ENCODE data around the gene NFASC.

The NFASC gene

DNA sequence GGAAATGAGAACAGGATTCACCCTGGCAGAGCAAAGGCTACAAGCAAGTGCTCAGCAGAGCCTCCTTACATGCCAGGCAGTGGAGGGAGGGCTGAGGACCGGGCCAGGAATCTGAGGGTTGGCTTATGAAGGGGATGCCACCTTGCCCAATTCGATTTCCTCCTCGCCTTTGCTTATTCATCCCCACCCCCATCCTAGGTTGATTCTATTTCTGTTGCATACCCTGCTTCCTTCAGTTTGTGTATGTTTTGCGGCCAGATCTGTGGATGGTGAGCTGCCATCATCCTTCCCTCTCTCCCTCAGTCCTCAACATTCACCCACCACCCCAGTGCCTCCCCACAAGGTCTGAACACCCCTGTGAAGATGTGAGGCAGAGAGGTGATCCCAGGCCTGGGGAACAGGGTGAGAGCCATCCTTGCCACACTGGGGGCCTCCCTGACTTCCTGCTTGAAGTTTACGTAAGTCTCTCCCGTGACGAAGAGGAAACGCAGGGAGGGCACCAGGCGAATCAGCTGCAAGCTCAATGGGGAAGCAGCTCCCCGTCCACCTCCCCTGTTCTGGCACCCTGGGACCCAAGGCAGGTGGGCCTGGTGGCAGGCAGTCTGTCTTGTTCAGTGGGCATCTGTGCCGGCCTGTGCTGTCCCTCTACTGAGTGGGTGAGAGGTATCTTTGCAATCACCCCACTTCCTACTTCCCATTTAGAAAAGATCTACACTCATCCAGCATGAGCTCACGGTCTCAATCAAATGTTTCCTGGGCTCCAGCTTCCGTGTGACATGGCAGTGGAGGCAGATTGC, 121.7 kb downstream of the NFASC start:
- peaks cover 9% of the 10 kb centered on the region for H3K27me3 ChIP-seq (ENCODE audit: control insufficient read depth, insufficient read depth, low read length)
- H3K36me3 ChIP-seq (ENCODE audit: control insufficient read depth, insufficient read depth, low read length) = no peaks in the 10 kb centered on the region
- no peak overlapping the region for H3K9ac ChIP-seq (ENCODE audit: low read depth, low read length)
- H3K27ac ChIP-seq (ENCODE audit: low read depth, low read length) = no peak overlapping the region
- peaks cover 25% of the 10 kb centered on the region for H3K4me1 ChIP-seq (ENCODE audit: control insufficient read depth, insufficient read depth, low read length)
- no peak overlapping the region for H3K4me3 ChIP-seq (ENCODE audit: low read depth, low read length)
- H3K9me3 ChIP-seq (ENCODE audit: control insufficient read depth, insufficient read depth, low read length) = no peaks in the 10 kb centered on the region

DNA sequence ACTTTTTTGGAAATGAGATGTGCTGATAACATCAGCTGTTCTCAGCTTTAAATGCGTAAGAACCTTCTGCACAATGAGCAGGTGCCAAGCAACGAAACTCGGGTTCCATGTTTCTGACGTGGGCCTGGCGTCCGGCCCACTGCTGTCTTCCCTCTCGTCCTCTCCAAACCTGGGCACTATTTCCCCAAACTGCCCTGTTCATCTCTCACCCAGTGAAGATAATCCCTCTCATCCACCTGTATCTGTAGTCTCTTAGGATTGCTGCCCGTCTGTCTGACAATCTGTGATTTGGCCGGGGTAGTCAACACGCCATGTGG, 122.3 kb downstream of the NFASC start:
- Histone ChIP-seq H3K9me3 (ENCODE audit: control insufficient read depth, insufficient read depth, low read length) (no peaks in the 10 kb centered on the region), H3K4me3 (ENCODE audit: low read depth, low read length) (no peak overlapping the region), H3K4me1 (ENCODE audit: control insufficient read depth, insufficient read depth, low read length) (peaks cover 25% of the 10 kb centered on the region), H3K36me3 (ENCODE audit: control insufficient read depth, insufficient read depth, low read length) (no peaks in the 10 kb centered on the region), H3K27me3 (ENCODE audit: control insufficient read depth, insufficient read depth, low read length) (peaks cover 9% of the 10 kb centered on the region), H3K27ac (ENCODE audit: low read depth, low read length) (no peak overlapping the region), H3K9ac (ENCODE audit: low read depth, low read length) (no peak overlapping the region)

DNA sequence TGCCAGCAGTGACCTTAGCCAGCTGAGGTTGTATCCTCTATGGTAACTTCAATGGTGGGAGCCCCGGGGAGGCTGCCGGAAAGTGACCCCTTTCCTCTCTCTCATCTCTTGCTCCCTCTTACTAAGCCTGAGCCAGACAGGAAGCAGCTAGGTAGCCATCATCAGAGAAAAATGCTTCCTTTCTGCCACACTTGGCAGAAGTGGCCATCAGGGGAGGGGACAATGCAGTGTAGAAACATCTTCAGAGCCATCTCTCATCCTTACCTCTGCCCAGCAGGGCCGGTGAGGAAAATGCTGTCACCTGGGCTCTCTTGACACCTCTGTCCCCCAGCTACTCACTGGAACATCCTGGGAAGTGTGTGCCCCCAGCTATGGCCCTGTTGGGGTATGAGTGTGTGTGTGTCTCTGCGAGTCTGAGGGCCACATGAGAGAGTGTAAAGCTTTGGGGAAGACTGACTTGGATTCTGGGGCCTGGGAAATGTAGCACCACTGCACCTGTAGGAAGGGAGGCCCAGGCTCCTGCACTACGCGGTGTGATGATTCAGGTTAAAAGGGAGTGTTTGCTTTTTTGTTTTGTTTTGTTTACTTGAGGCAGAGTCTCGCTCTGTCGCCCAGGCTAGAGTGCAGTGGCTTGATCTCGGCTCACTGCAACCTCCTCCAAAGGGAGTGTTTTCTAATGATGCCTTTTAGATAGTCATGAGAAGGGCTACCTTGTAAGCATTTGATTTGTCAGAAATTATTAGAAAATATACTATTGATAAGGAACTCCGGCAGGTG, 123.6 kb downstream of the NFASC start:
- Histone ChIP-seq H3K27ac (ENCODE audit: low read depth, low read length) (no peak overlapping the region), H3K9me3 (ENCODE audit: control insufficient read depth, insufficient read depth, low read length) (no peaks in the 10 kb centered on the region), H3K4me1 (ENCODE audit: control insufficient read depth, insufficient read depth, low read length) (peaks cover 25% of the 10 kb centered on the region), H3K4me3 (ENCODE audit: low read depth, low read length) (no peak overlapping the region), H3K27me3 (ENCODE audit: control insufficient read depth, insufficient read depth, low read length) (peaks cover 9% of the 10 kb centered on the region), H3K36me3 (ENCODE audit: control insufficient read depth, insufficient read depth, low read length) (no peaks in the 10 kb centered on the region), H3K9ac (ENCODE audit: low read depth, low read length) (no peak overlapping the region)

GRCh38 chr1:204996981-204997380, 126.3 kb downstream of the NFASC start:
- Histone ChIP-seq H3K9ac (ENCODE audit: low read depth, low read length) (no peak overlapping the region), H3K36me3 (ENCODE audit: control insufficient read depth, insufficient read depth, low read length) (no peaks in the 10 kb centered on the region), H3K9me3 (ENCODE audit: control insufficient read depth, insufficient read depth, low read length) (no peaks in the 10 kb centered on the region), H3K4me3 (ENCODE audit: low read depth, low read length) (no peak overlapping the region), H3K27ac (ENCODE audit: low read depth, low read length) (no peak overlapping the region), H3K4me1 (ENCODE audit: control insufficient read depth, insufficient read depth, low read length) (peaks cover 5% of the 10 kb centered on the region), H3K27me3 (ENCODE audit: control insufficient read depth, insufficient read depth, low read length) (peaks cover 5% of the 10 kb centered on the region; the same call in 1 of the 2 replicates)

- no peak overlapping the region for H3K27ac ChIP-seq (ENCODE audit: low read depth, low read length)
These were observed 127.1 kb downstream of the NFASC start for GRCh38 chr1:204997591-204998355.

GRCh38 chr1:205001162-205001561, 130.5 kb downstream of the NFASC start:
- Histone ChIP-seq H3K9ac (ENCODE audit: low read depth, low read length) (no peak overlapping the region), H3K4me3 (ENCODE audit: low read depth, low read length) (no peak overlapping the region), H3K27me3 (ENCODE audit: control insufficient read depth, insufficient read depth, low read length) (peaks cover 2% of the 10 kb centered on the region; the same call in 1 of the 2 replicates), H3K27ac (ENCODE audit: low read depth, low read length) (no peak overlapping the region), H3K9me3 (ENCODE audit: control insufficient read depth, insufficient read depth, low read length) (no peaks in the 10 kb centered on the region), H3K36me3 (ENCODE audit: control insufficient read depth, insufficient read depth, low read length) (no peaks in the 10 kb centered on the region), H3K4me1 (ENCODE audit: control insufficient read depth, insufficient read depth, low read length) (peaks cover 18% of the 10 kb centered on the region)

More at GRCh38 chr1:204997591-204998355, 127.1 kb downstream of the NFASC start:
- H3K27me3 ChIP-seq (ENCODE audit: control insufficient read depth, insufficient read depth, low read length) = 0 out of 2 replicates have a peak, but pooled peaks cover 2% of the 10 kb centered on the region
- no peak overlapping the region for H3K4me3 ChIP-seq (ENCODE audit: low read depth, low read length)
- H3K36me3 ChIP-seq (ENCODE audit: control insufficient read depth, insufficient read depth, low read length) = no peaks in the 10 kb centered on the region
- no peaks in the 10 kb centered on the region for H3K9me3 ChIP-seq (ENCODE audit: control insufficient read depth, insufficient read depth, low read length)
- H3K9ac ChIP-seq (ENCODE audit: low read depth, low read length) = no peak overlapping the region
- H3K4me1 ChIP-seq (ENCODE audit: control insufficient read depth, insufficient read depth, low read length) = peaks cover 5% of the 10 kb centered on the region

- Histone ChIP-seq H3K4me3 (ENCODE audit: low read depth, low read length) (no peak overlapping the region), H3K27ac (ENCODE audit: low read depth, low read length) (no peak overlapping the region), H3K9me3 (ENCODE audit: control insufficient read depth, insufficient read depth, low read length) (no peaks in the 10 kb centered on the region), H3K9ac (ENCODE audit: low read depth, low read length) (no peak overlapping the region), H3K36me3 (ENCODE audit: control insufficient read depth, insufficient read depth, low read length) (no peaks in the 10 kb centered on the region), H3K27me3 (ENCODE audit: control insufficient read depth, insufficient read depth, low read length) (peaks cover 2% of the 10 kb centered on the region; the same call in 1 of the 2 replicates), H3K4me1 (ENCODE audit: control insufficient read depth, insufficient read depth, low read length) (peaks cover 18% of the 10 kb centered on the region)
These were observed 132.0 kb downstream of the NFASC start for GRCh38 chr1:205002705-205003104.

DNA sequence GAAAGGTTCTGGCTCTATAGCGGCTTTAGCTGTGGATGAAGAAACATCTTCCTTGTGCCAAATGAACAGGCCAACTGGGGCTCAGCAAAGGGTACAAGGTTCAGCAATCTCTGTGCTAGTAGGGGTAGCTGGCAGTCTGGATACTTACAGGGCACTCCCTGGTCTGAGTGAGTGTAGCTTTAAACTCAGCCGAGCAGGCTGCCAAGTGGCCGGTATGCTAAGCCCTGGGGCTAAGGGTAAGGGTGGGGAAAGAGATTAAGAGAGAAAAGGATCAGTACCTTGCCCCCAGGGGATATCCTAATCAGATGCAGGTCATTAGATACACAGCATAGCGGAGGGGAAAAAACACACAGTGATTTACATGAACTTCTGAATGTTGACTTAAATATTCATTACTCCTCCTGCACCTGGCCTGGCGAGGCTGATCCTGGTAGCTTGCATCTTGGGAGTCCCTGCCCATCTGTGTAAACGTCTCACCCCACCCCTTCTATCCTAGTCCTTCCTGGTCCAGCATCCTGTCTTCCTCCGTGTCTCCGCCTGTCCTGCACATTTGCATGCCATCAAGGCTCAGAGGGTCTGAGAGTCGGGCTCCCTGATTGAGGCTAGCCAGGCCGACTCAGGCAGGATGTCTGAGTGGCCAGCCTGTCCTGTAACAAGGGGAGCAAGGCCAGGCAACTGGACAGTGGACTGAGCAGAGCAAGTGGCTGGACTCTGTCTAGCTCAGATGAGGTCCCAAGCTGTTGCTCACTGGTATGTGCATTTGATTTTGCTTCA, 132.9 kb downstream of the NFASC start:
- Histone ChIP-seq H3K4me1 (ENCODE audit: control insufficient read depth, insufficient read depth, low read length) (peaks cover 18% of the 10 kb centered on the region), H3K27me3 (ENCODE audit: control insufficient read depth, insufficient read depth, low read length) (peaks cover 2% of the 10 kb centered on the region; the same call in 1 of the 2 replicates), H3K4me3 (ENCODE audit: low read depth, low read length) (no peak overlapping the region), H3K9me3 (ENCODE audit: control insufficient read depth, insufficient read depth, low read length) (no peaks in the 10 kb centered on the region), H3K36me3 (ENCODE audit: control insufficient read depth, insufficient read depth, low read length) (no peaks in the 10 kb centered on the region), H3K9ac (ENCODE audit: low read depth, low read length) (no peak overlapping the region), H3K27ac (ENCODE audit: low read depth, low read length) (peak overlapping the region; percentile 15)

DNA sequence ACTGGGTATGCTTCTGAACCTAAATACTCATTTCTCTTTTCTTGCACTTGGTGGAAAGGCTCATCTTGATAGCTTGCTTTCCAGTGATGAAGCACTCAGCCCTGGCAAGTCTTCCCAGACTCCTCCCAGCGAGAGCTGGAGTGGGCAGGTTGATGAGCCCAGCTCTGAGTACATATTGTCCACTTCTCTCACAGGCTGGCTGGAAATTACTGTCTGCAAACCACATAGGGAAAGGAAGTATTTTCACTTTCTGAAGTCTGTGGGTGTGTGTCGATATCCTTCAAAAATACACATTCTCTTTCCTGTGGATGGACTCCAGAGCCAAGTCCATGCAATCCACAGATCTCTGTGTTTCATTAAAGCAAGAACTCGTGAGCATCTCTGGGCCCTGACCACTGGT, 133.7 kb downstream of the NFASC start:
- Histone ChIP-seq H3K27ac (ENCODE audit: low read depth, low read length) (no peak overlapping the region), H3K27me3 (ENCODE audit: control insufficient read depth, insufficient read depth, low read length) (peaks cover 2% of the 10 kb centered on the region; the same call in 1 of the 2 replicates), H3K9me3 (ENCODE audit: control insufficient read depth, insufficient read depth, low read length) (no peaks in the 10 kb centered on the region), H3K9ac (ENCODE audit: low read depth, low read length) (no peak overlapping the region), H3K4me3 (ENCODE audit: low read depth, low read length) (no peak overlapping the region), H3K36me3 (ENCODE audit: control insufficient read depth, insufficient read depth, low read length) (no peaks in the 10 kb centered on the region), H3K4me1 (ENCODE audit: control insufficient read depth, insufficient read depth, low read length) (peaks cover 18% of the 10 kb centered on the region)

DNA sequence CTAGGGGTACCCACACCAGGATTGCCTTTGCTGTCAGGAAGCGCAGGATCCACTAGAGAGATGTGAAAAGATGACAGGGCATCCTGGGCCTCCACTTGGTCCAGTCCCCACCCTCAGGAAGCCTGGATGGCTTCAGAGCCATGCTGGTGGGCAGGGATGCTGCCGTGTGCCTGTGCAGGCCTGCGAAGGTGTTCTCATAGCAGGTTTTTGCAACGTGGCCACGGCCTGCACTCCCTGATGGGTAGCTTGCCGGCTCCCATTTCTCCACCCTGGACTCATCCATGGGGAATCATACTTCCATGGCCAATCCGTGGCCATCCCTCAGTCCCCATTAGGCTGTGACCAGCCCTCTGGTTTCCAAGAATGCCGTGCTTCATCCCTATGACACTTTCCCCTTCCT, 138.2 kb downstream of the NFASC start:
- Histone ChIP-seq H3K27ac (ENCODE audit: low read depth, low read length) (no peak overlapping the region), H3K4me1 (ENCODE audit: control insufficient read depth, insufficient read depth, low read length) (peaks cover 10% of the 10 kb centered on the region), H3K27me3 (ENCODE audit: control insufficient read depth, insufficient read depth, low read length) (no peaks in the 10 kb centered on the region; the same call in 1 of the 2 replicates), H3K36me3 (ENCODE audit: control insufficient read depth, insufficient read depth, low read length) (no peaks in the 10 kb centered on the region), H3K9ac (ENCODE audit: low read depth, low read length) (no peak overlapping the region), H3K9me3 (ENCODE audit: control insufficient read depth, insufficient read depth, low read length) (no peaks in the 10 kb centered on the region), H3K4me3 (ENCODE audit: low read depth, low read length) (no peak overlapping the region)
